GM12878 (cell line): ENCODE data around the gene SDC1. TPM values are rescaled to one million over a fixed set of nuclear protein-coding genes. Genes with fewer than 3 reads are reported as not detected.

Experiments used
- ATAC-seq: fragments of 200-7000 bp; cut with Tn5 transposase; 3 replicates; pipeline ENCODE4 v1.9.1; 2020; ENCODE audit warnings: mild to moderate bottlenecking, moderate library complexity
- BruUV-seq: library from RNA; stranded (reverse); fragments of 400-500 nt; replicated peaks from 2 replicates; lab custom pipeline; 2021; lab: Mats Ljungman, UMichigan
- CTCF ChIA-PET: fragments of 300-600 bp; sonication (Branson Sonifier 250); formaldehyde crosslinking; extraction: SDS; loops from one replicate; lab custom pipeline; 2021; ENCODE audit warnings: inconsistent platforms; lab: Yijun Ruan, JAX
- POLR2A ChIA-PET: fragments of 350-600 bp; formaldehyde crosslinking; extraction: SDS; loops from one replicate; lab custom pipeline; 2021; ENCODE audit warnings: inconsistent platforms; lab: Charles Lee
- RAD21 ChIA-PET: fragments of 300-600 bp; sonication (Branson Sonifier 250); formaldehyde crosslinking; loops from one replicate; lab custom pipeline; 2023; ENCODE audit warnings: antibody characterized with exemption; ENCODE audit not compliant: unreplicated experiment; lab: Charles Lee
- SMC1A ChIA-PET: fragments of 300-600 bp; sonication (Branson Sonifier 250); formaldehyde crosslinking; loops from one replicate; lab custom pipeline; 2023; ENCODE audit not compliant: unreplicated experiment, uncharacterized antibody; lab: Charles Lee
- DNase-seq: peaks from one replicate; pipeline ENCODE4 v3.0.0-alpha.2; 2011; ENCODE audit warnings: low read depth, low spot score
- FAIRE-seq: peaks from 3 replicates; lab custom pipeline; 2011; peaks lifted over from hg19 to GRCh38; lab: Jason Lieb, UNC
- H2AFZ ChIP-seq: 2 replicates; pipeline ENCODE4 v1.6.0; 2011; ENCODE audit warnings: low read depth, low read length, control low read depth; ENCODE audit not compliant: control insufficient read depth
- H3K27ac ChIP-seq: 2 replicates; pipeline ENCODE4 v1.5.1; 2011; ENCODE audit warnings: control low read depth; ENCODE audit not compliant: control insufficient read depth, insufficient read depth
- H3K27me3 ChIP-seq, 2 experiments: replicated peaks in 1 of 2; 2 replicates each; pipeline versions ENCODE4 v1.6.0 to v1.6.1; 2011; ENCODE audit warnings: low read length in 1 of 2; ENCODE audit not compliant: control insufficient read depth in 2 of 2, insufficient read depth in 2 of 2
- H3K36me3 ChIP-seq, 2 experiments: 2 replicates each; pipeline ENCODE4 v1.5.1; 2011; ENCODE audit warnings: low read length in 1 of 2; ENCODE audit not compliant: control insufficient read depth in 2 of 2, insufficient read depth in 2 of 2
- H3K4me1 ChIP-seq: 2 replicates; pipeline ENCODE4 v1.6.1; 2011; ENCODE audit warnings: mild to moderate bottlenecking, low read length, moderate library complexity, mixed read lengths; ENCODE audit not compliant: control insufficient read depth, insufficient read depth
- H3K4me2 ChIP-seq: 2 replicates; pipeline ENCODE4 v1.6.0; 2011; ENCODE audit warnings: control low read depth; ENCODE audit not compliant: control insufficient read depth, insufficient read depth
- H3K4me3 ChIP-seq: fragments of 200-600 bp; sonication (generic); 2 replicates; pipeline ENCODE4 v1.5.1; 2016
- H3K79me2 ChIP-seq: 2 replicates; pipeline ENCODE4 v1.6.0; 2011; ENCODE audit warnings: low read length; ENCODE audit not compliant: control insufficient read depth, insufficient read depth
- H3K9ac ChIP-seq: 2 replicates; pipeline ENCODE4 v1.8.0; 2011; ENCODE audit warnings: low read length, control low read depth, mixed read lengths; ENCODE audit not compliant: control insufficient read depth, insufficient read depth
- H3K9me3 ChIP-seq: replicated peaks from 3 replicates; pipeline ENCODE4 v1.5.1; 2011; ENCODE audit warnings: mild to moderate bottlenecking, low read length; ENCODE audit not compliant: control insufficient read depth, insufficient read depth
- H4K20me1 ChIP-seq: 2 replicates; pipeline ENCODE4 v1.6.0; 2011; ENCODE audit not compliant: control insufficient read depth, insufficient read depth
- ATF2 ChIP-seq: IDR thresholded peaks from 2 replicates; pipeline ENCODE4 v1.6.1; 2012; ENCODE audit warnings: low read length, inconsistent platforms
- BCL11A ChIP-seq: IDR thresholded peaks from 2 replicates; pipeline ENCODE4 v1.6.1; 2011; ENCODE audit warnings: low read depth, low read length
- BHLHE40 ChIP-seq, 2 experiments: fragments of 450-650 bp in 1 of 2; IDR thresholded peaks; 2 replicates each; pipeline ENCODE4 v1.6.1; 2011 to 2017; ENCODE audit warnings: low read depth in 2 of 2, borderline replicate concordance in 1 of 2, improper control_type of control experiment in 1 of 2, low read length in 1 of 2, mild to moderate bottlenecking in 1 of 2
- BRCA1 ChIP-seq: IDR thresholded peaks from 2 replicates; pipeline ENCODE4 v1.6.1; 2011; ENCODE audit warnings: low read depth, low read length, improper control_type of control experiment
- CHD1 ChIP-seq: IDR thresholded peaks from 2 replicates; pipeline ENCODE4 v1.6.1; 2012; ENCODE audit warnings: low read depth, low read length, improper control_type of control experiment
- CREB1 ChIP-seq: IDR thresholded peaks from 2 replicates; pipeline ENCODE4 v1.6.1; 2012; ENCODE audit warnings: low read depth, mild to moderate bottlenecking, inconsistent platforms
- E4F1 ChIP-seq: fragments of 450-650 bp; IDR thresholded peaks from 2 replicates; pipeline ENCODE4 v1.6.1; 2018; ENCODE audit warnings: borderline replicate concordance, mild to moderate bottlenecking; ENCODE audit not compliant: partially characterized antibody
- ESRRA ChIP-seq: IDR thresholded peaks from 2 replicates; pipeline ENCODE4 v1.6.1; 2012; ENCODE audit warnings: mild to moderate bottlenecking, low read length, improper control_type of control experiment
- HDAC6 ChIP-seq: fragments of 200-600 bp; sonication (generic); IDR thresholded peaks from one replicate; pipeline ENCODE4 v1.8.0; 2017; ENCODE audit warnings: antibody characterized with exemption; ENCODE audit not compliant: unreplicated experiment
- NR2C2 ChIP-seq: IDR thresholded peaks from 2 replicates; pipeline ENCODE4 v1.6.1; 2011; ENCODE audit warnings: borderline replicate concordance, low read depth; ENCODE audit not compliant: control insufficient read depth, insufficient read length
- PAX8 ChIP-seq: fragments of 450-650 bp; IDR thresholded peaks from 2 replicates; pipeline ENCODE4 v1.6.1; 2017; ENCODE audit warnings: mild to moderate bottlenecking, moderate library complexity
- PKNOX1 ChIP-seq: fragments of 450-650 bp; IDR thresholded peaks from 2 replicates; pipeline ENCODE4 v1.6.1; 2016; ENCODE audit warnings: mild to moderate bottlenecking
- POU2F2 ChIP-seq: IDR thresholded peaks from 3 replicates; pipeline ENCODE4 v1.6.1; 2011; ENCODE audit warnings: low read depth, mild to moderate bottlenecking, low read length, borderline replicate concordance
- RFX5 ChIP-seq: IDR thresholded peaks from 2 replicates; pipeline ENCODE4 v1.6.1; 2011; ENCODE audit warnings: low read depth, low read length, improper control_type of control experiment
- TCF3 ChIP-seq: IDR thresholded peaks from 2 replicates; pipeline ENCODE4 v1.6.1; 2012; ENCODE audit warnings: low read depth, mild to moderate bottlenecking, low read length, borderline replicate concordance; ENCODE audit not compliant: insufficient read depth
- ZNF207 ChIP-seq: fragments of 450-650 bp; IDR thresholded peaks from 2 replicates; pipeline ENCODE4 v1.6.1; 2014; ENCODE audit warnings: antibody characterized with exemption, mild to moderate bottlenecking, borderline replicate concordance
- ZNF622 ChIP-seq: fragments of 450-650 bp; IDR thresholded peaks from 2 replicates; pipeline ENCODE4 v1.6.1; 2017; ENCODE audit warnings: mild to moderate bottlenecking, inconsistent platforms
- WGBS: methylation state at CpG from one replicate; pipeline ENCODE4 v1.1.6; 2016; ENCODE audit warnings: low lambda C conversion rate; ENCODE audit not compliant: insufficient replicate concordance, insufficient coverage; ENCODE audit errors: missing lambda C conversion rate; 5-methylcytosine and 5-hydroxymethylcytosine counted together
- in situ Hi-C: fragments of 300-500 bp; cut with MboI; formaldehyde crosslinking; loops from 9 replicates; pipeline ENCODE4 v1.14.3; 2018; ENCODE audit warnings: mixed read lengths
- intact Hi-C: fragments of 100-400 bp; cut with micrococcal nuclease; formaldehyde crosslinking; loops from one replicate; pipeline ENCODE4 v1.14.2; 2022; ENCODE audit not compliant: unreplicated experiment
- polyA plus RNA-seq, 11 experiments: library from polyadenylated mRNA; depleted of rRNA in 4 of 11; unstranded in 6 of 11; stranded (reverse) in 5 of 11; fragments of >200 nt; fragmentation: Nextera tagmentation in 4 of 11; fragmentation: Illumina TruSeq in 1 of 11; extraction: Ambion mirVana in 4 of 11; extraction: Trizol in 1 of 11; gene quantifications; 1 replicate in 1 of 11; 2 replicates in 10 of 11; pipeline versions ENCODE4 v1.2.1 to v1.2.3, GENCODE V29; 2011 to 2016; ENCODE audit warnings: inconsistent platforms in 2 of 11, missing spikeins in 2 of 11, low read depth in 1 of 11
- total RNA-seq, 4 experiments: library from RNA; depleted of rRNA in 3 of 4; stranded (reverse); fragments of >200 nt in 3 of 4; fragmentation: Illumina TruSeq in 1 of 4; extraction: Trizol in 1 of 4; gene quantifications; 2 replicates each; pipeline versions ENCODE4 v1.2.1 to v1.2.3, GENCODE V29; 2013 to 2021

The SDC1 gene
- total and polyA plus RNA-seq, 10 of the 15 experiments (the other 5 are each of a cell fraction or from before 2014, with no cell fraction given), result 0.85 to 36.8 (median 23.7) TPM

GRCh38 chr2:20264629-20265028 is 39.7 kb upstream of the SDC1 start:
- FAIRE-seq (no peak), ATAC-seq (no peak), DNase-seq (no peak)
- H3K4me2 ChIP-seq, result no peak overlapping the region
- in situ Hi-C loops (no loop called here), intact Hi-C loops (no loop called here)
- no peaks in the 10 kb centered on the region for H4K20me1 ChIP-seq
- WGBS, result 71% methylated on average over 2 of the region's 2 CpGs
- POLR2A ChIA-PET, result no interaction called here
- no peaks in the 10 kb centered on the region for H3K79me2 ChIP-seq
- RAD21 ChIA-PET, result no interaction called here
- no TSS peak for BruUV-seq
- no peaks in the 10 kb centered on the region for H3K9me3 ChIP-seq
- CTCF ChIA-PET, result interaction anchor here (1.1 kb wide), 1 partner anchor 22 kb away, joined by 3 read pairs; no protein-coding TSS in a partner anchor
- H3K4me1 ChIP-seq, result no peaks in the 10 kb centered on the region
- H3K4me3 ChIP-seq, result no peak overlapping the region
- H3K9ac ChIP-seq, result no peak overlapping the region
- no peak overlapping the region for H2AFZ ChIP-seq
- no peaks in the 10 kb centered on the region for H3K27me3 ChIP-seq
- no peak overlapping the region for H3K27ac ChIP-seq
- SMC1A ChIA-PET, result interaction anchor here (0.8 to 0.9 kb wide), 2 partner anchors 11 to 12 kb away, joined by 3 read pairs; no protein-coding TSS in a partner anchor
- peaks cover 1 to 20% of the 10 kb centered on the region in 2 experiments; a peak in 3 of 4 replicates for H3K36me3 ChIP-seq
- TF ChIP-seq RFX5, result no peak
- no peak for TF ChIP-seq CREB1
- no peak for TF ChIP-seq ZNF207
- no peak for TF ChIP-seq CHD1
- no peak for TF ChIP-seq POU2F2
- TF ChIP-seq PAX8, result no peak
- no peak for TF ChIP-seq E4F1
- TF ChIP-seq ATF2, result no peak
- TF ChIP-seq ZNF622, result no peak
- no peak for TF ChIP-seq BRCA1
- no peak for TF ChIP-seq BHLHE40 (IDR thresholded peaks at IDR 0.05; ENCODE audit: borderline replicate concordance in 1 of 2, low read depth in 2 of 2, low read length in 1 of 2)
- TF ChIP-seq BCL11A, result no peak
- no peak for TF ChIP-seq PKNOX1
- TF ChIP-seq HDAC6, result no peak
- no peak for TF ChIP-seq TCF3
- TF ChIP-seq ESRRA, result no peak
- TF ChIP-seq NR2C2, result no peak
